ENCODE results near the gene PMS1. TPM values are rescaled to one million over a fixed set of nuclear protein-coding genes. Genes with fewer than 3 reads are reported as not detected.

PMS1 gene
- polyA plus RNA-seq, 1 of the 3 experiments (the other 2 are of a cell fraction), result 7.7 TPM

GRCh38 chr2:189868896-189869295, 84.6 kb downstream of the PMS1 start:
- H3K9me3 ChIP-seq, result no peaks in the 10 kb centered on the region
- no peak overlapping the region for H3K27ac ChIP-seq (ENCODE audit: low read depth in 2 of 2, low read length in 1 of 2)
- TF ChIP-seq NRF1 (IDR thresholded peaks at IDR 0.05; ENCODE audit: low read depth, low read length) (no peak), SMC3 (IDR thresholded peaks at IDR 0.05; ENCODE audit: low read depth, low read length) (no peak), TEAD4 (IDR thresholded peaks at IDR 0.05; ENCODE audit: borderline replicate concordance, insufficient read depth) (no peak), RXRA (IDR thresholded peaks at IDR 0.05; ENCODE audit: borderline replicate concordance, low read depth) (no peak), TCF12 (IDR thresholded peaks at IDR 0.05) (no peak), USF1 (IDR thresholded peaks at IDR 0.05; ENCODE audit: borderline replicate concordance, low read depth) (no peak), CHD2 (IDR thresholded peaks at IDR 0.05; ENCODE audit: low read length, partially characterized antibody) (no peak), ELF1 (IDR thresholded peaks at IDR 0.05) (no peak), ZBTB33 (IDR thresholded peaks at IDR 0.05; ENCODE audit: borderline replicate concordance, low read depth) (no peak), IRF3 (IDR thresholded peaks at IDR 0.05; ENCODE audit: low read depth, low read length) (no peak), GATA2 (CRISPR knock-in tag; IDR thresholded peaks at IDR 0.05) (no peak), SIN3A (IDR thresholded peaks at IDR 0.05; ENCODE audit: borderline replicate concordance, low read depth, low read length) (no peak), NFIC (IDR thresholded peaks at IDR 0.05; ENCODE audit: borderline replicate concordance) (no peak), MEF2A (IDR thresholded peaks at IDR 0.05; ENCODE audit: borderline replicate concordance, low read depth) (no peak), FOXM1 (IDR thresholded peaks at IDR 0.05; ENCODE audit: low read depth) (no peak), CTCF (IDR thresholded peaks at IDR 0.05) (no peak), FOSL2 (IDR thresholded peaks at IDR 0.05; ENCODE audit: borderline replicate concordance, low read depth) (no peak), GABPA (IDR thresholded peaks at IDR 0.05; ENCODE audit: low read depth) (no peak)
- no peak for DNase-seq
- no peaks in the 10 kb centered on the region for H3K27me3 ChIP-seq (ENCODE audit: insufficient read depth)
- no peaks in the 10 kb centered on the region for H3K79me2 ChIP-seq (ENCODE audit: insufficient read depth)
- ChIA-PET POLR2A (no interaction called here), CTCF (no interaction called here)
- no peak overlapping the region for H3K4me2 ChIP-seq
- H4K20me1 ChIP-seq (ENCODE audit: insufficient read depth), result no peaks in the 10 kb centered on the region
- peaks cover 3% of the 10 kb centered on the region for H3F3A ChIP-seq (replicated peaks; ENCODE audit: insufficient read depth)
- H3K9ac ChIP-seq, result no peak overlapping the region
- H2AFZ ChIP-seq (ENCODE audit: low read depth), result no peak overlapping the region
- no peak overlapping the region for H3K4me3 ChIP-seq (ENCODE audit: low read depth in 2 of 2, low read length in 1 of 2)
- H3K9me2 ChIP-seq, result no peaks in the 10 kb centered on the region
- H3K36me3 ChIP-seq (replicated peaks in 1 of 2; ENCODE audit: control insufficient read depth in 1 of 2, insufficient read depth in 2 of 2, low read length in 1 of 2), result peaks cover 25 to 47% of the 10 kb centered on the region in 2 experiments
- no peaks in the 10 kb centered on the region for H3K4me1 ChIP-seq (ENCODE audit: control insufficient read depth in 1 of 2, insufficient read depth in 2 of 2, low read depth in 1 of 2, low read length in 1 of 2)
